GM12891 (cell line): Measurements from ENCODE around the gene SYT17.

ENCODE experiments used
- POLR2A ChIP-seq: IDR thresholded peaks from 2 replicates; pipeline ENCODE4 v1.6.1; 2011; ENCODE audit warnings: low read depth, low read length, control low read depth
- POLR2AphosphoS5 ChIP-seq: IDR thresholded peaks from 2 replicates; pipeline ENCODE4 v1.6.1; 2011; ENCODE audit warnings: low read depth, low read length, control low read depth
- TAF1 ChIP-seq: IDR thresholded peaks from 2 replicates; pipeline ENCODE4 v1.6.1; 2011; ENCODE audit warnings: low read depth, low read length, control low read depth

GRCh38 chr16:19219836-19220235 lies 51.8 kb downstream of the SYT17 start:
- TF ChIP-seq POLR2AphosphoS5 = no peak
- TF ChIP-seq POLR2A = no peak
- no peak for TF ChIP-seq TAF1
